PFSK-1 (cell line): Measurements from ENCODE around the gene ATG14.

ENCODE experiments used
- FOXP2 ChIP-seq: optimal IDR thresholded peaks from 2 replicates; pipeline ENCODE3; 2011; ENCODE audit warnings: borderline replicate concordance, control low read depth, inconsistent platforms; ENCODE audit not compliant: insufficient read depth; ENCODE audit errors: extremely low read length, extremely low read depth
- POLR2AphosphoS5 ChIP-seq: IDR thresholded peaks from 2 replicates; pipeline ENCODE4 v1.6.1; 2012; ENCODE audit warnings: low read depth, mild to moderate bottlenecking, control low read depth, low read length, moderate library complexity
- SIN3A ChIP-seq: IDR thresholded peaks from 2 replicates; pipeline ENCODE4 v1.6.1; 2012; ENCODE audit warnings: mild to moderate bottlenecking, low read length, moderate library complexity, borderline replicate concordance; ENCODE audit not compliant: insufficient read depth
- TAF1 ChIP-seq: IDR thresholded peaks from 2 replicates; pipeline ENCODE4 v1.6.1; 2012; ENCODE audit warnings: low read length, control low read depth, borderline replicate concordance; ENCODE audit not compliant: insufficient read depth
- TF ChIP-seq, protein P1 (sequence below), 2 experiments: IDR thresholded peaks; 2 replicates each; pipeline versions ENCODE4 v1.6.1 to v1.8.0; 2011 to 2012; ENCODE audit warnings: low read depth in 2 of 2, low read length in 2 of 2, control low read depth in 1 of 2, inconsistent platforms in 1 of 2, mild to moderate bottlenecking in 1 of 2, moderate library complexity in 1 of 2; ENCODE audit not compliant: insufficient read depth in 1 of 2

Gene ATG14

DNA sequence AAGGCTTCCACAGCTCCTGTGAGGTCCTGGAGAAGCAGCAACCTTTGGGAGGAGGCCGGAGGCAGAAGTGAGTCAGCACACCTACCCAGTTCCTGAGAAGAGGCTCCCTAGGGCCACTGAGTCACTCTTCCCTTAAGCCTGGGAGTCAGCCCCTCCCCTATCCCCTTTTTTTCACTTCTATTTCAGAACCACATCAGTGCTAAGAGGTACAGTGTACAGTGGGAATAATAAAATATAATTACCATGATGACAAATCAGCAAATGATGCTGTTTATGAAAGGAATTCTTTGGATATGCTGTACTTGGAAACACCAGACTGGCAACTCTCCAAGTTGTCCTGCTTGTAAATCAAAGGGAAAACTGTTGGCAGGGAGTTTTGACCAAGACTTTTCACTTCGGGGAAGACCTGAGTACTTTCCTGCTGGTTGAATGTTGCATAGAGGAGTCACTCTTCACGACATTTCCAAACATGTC lies 36.5 kb upstream of the ATG14 start:
- TF ChIP-seq SIN3A, result no peak
- no peak for TF ChIP-seq POLR2AphosphoS5
- TF ChIP-seq FOXP2, result no peak
- TF ChIP-seq, protein P1, sequence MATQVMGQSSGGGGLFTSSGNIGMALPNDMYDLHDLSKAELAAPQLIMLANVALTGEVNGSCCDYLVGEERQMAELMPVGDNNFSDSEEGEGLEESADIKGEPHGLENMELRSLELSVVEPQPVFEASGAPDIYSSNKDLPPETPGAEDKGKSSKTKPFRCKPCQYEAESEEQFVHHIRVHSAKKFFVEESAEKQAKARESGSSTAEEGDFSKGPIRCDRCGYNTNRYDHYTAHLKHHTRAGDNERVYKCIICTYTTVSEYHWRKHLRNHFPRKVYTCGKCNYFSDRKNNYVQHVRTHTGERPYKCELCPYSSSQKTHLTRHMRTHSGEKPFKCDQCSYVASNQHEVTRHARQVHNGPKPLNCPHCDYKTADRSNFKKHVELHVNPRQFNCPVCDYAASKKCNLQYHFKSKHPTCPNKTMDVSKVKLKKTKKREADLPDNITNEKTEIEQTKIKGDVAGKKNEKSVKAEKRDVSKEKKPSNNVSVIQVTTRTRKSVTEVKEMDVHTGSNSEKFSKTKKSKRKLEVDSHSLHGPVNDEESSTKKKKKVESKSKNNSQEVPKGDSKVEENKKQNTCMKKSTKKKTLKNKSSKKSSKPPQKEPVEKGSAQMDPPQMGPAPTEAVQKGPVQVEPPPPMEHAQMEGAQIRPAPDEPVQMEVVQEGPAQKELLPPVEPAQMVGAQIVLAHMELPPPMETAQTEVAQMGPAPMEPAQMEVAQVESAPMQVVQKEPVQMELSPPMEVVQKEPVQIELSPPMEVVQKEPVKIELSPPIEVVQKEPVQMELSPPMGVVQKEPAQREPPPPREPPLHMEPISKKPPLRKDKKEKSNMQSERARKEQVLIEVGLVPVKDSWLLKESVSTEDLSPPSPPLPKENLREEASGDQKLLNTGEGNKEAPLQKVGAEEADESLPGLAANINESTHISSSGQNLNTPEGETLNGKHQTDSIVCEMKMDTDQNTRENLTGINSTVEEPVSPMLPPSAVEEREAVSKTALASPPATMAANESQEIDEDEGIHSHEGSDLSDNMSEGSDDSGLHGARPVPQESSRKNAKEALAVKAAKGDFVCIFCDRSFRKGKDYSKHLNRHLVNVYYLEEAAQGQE (IDR thresholded peaks at IDR 0.05; ENCODE audit: insufficient read depth in 1 of 2, low read depth in 2 of 2, low read length in 2 of 2), result no peak
- no peak for TF ChIP-seq TAF1

GRCh38 chr14:55446833-55447232 lies 35.2 kb upstream of the ATG14 start:
- no peak for TF ChIP-seq SIN3A

GRCh38 chr14:55446127-55446736 lies 34.6 kb upstream of the ATG14 start:
- TF ChIP-seq, protein P1 (IDR thresholded peaks at IDR 0.05; ENCODE audit: insufficient read depth in 1 of 2, low read depth in 2 of 2, low read length in 2 of 2), result no peak
- no peak for TF ChIP-seq SIN3A

GRCh38 chr14:55441286-55441685 lies 29.7 kb upstream of the ATG14 start:
- TF ChIP-seq SIN3A (no peak), TAF1 (no peak), POLR2AphosphoS5 (no peak), FOXP2 (no peak)
- TF ChIP-seq, protein P1 (IDR thresholded peaks at IDR 0.05; ENCODE audit: insufficient read depth in 1 of 2, low read depth in 2 of 2, low read length in 2 of 2), result no peak

DNA sequence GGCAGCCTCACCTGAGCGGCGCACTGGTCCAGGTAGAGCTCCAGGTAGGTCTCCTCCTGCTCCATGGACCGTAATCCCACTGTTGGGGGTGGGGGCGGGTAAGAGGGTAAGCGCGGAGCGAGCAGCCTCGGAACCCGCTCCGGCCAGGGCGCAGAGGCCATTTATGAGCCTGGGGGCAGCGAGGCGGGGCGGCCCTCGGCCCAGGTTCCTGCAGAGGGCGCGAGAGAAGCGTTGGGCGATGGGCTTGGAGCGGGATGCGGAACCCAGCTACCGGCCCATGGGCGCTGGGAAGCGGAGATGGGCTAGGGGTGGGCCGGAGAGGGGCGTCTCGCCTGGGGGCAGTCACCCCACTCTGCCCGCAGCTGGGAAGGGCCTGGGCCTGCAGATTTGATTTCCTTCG lies 28.8 kb upstream of the ATG14 start, which contains the start of gene TBPL2:
TSS of gene TBPL2 (minus strand) at position 232 of the 400 bp plus-strand sequence. CDS start at position 65, 167 bp downstream.
- TF ChIP-seq TAF1, result no peak
- TF ChIP-seq FOXP2, result no peak
- TF ChIP-seq, protein P1 (IDR thresholded peaks at IDR 0.05; ENCODE audit: insufficient read depth in 1 of 2, low read depth in 2 of 2, low read length in 2 of 2), result no peak
- no peak for TF ChIP-seq SIN3A
- no peak for TF ChIP-seq POLR2AphosphoS5
